Measurements from ENCODE around the gene PRR35. TPM values are rescaled to one million over a fixed set of nuclear protein-coding genes. Genes with fewer than 3 reads are reported as not detected.

The PRR35 gene
- total RNA-seq, 1 donor from 2014 or later = 0.12 TPM

GRCh38 chr16:558298-559020 is 1.7 kb upstream of the PRR35 start:
- H3K4me3 Mint-ChIP-seq = no peak overlapping the region
- no peaks in the 10 kb centered on the region for H3K36me3 Mint-ChIP-seq
- H3K27me3 Mint-ChIP-seq = peaks cover 22% of the 10 kb centered on the region
- H3K27ac Mint-ChIP-seq = no peak overlapping the region
- peaks cover 9% of the 10 kb centered on the region for H3K4me1 Mint-ChIP-seq (ENCODE audit: unreplicated experiment)
- TF ChIP-seq CTCF (conservative IDR thresholded peaks at IDR 0.05) = no peak
- DNase-seq (ENCODE audit: extremely low spot score, unreplicated experiment) = no peak
- no peaks in the 10 kb centered on the region for H3K9me3 Mint-ChIP-seq

GRCh38 chr16:559021-559380 is 1.2 kb upstream of the PRR35 start:
- DNase-seq (ENCODE audit: extremely low spot score, unreplicated experiment) = no peak
- no peak overlapping the region for H3K4me3 Mint-ChIP-seq
- no peak for TF ChIP-seq CTCF (conservative IDR thresholded peaks at IDR 0.05)

GRCh38 chr16:559411-560203 is 587 bp upstream of the PRR35 start:
- Mint-ChIP-seq H3K27me3 (peaks cover 22% of the 10 kb centered on the region), H3K4me1 (ENCODE audit: unreplicated experiment) (peaks cover 6% of the 10 kb centered on the region), H3K4me3 (peak overlapping the region; percentile 36), H3K36me3 (no peaks in the 10 kb centered on the region), H3K9me3 (no peaks in the 10 kb centered on the region), H3K27ac (no peak overlapping the region)
- no peak for TF ChIP-seq CTCF (conservative IDR thresholded peaks at IDR 0.05)
- no peak for DNase-seq (ENCODE audit: extremely low spot score, unreplicated experiment)

More at GRCh38 chr16:559021-559380, 1.2 kb upstream of the PRR35 start:
- H3K27ac Mint-ChIP-seq = no peak overlapping the region
- no peaks in the 10 kb centered on the region for H3K9me3 Mint-ChIP-seq
- no peaks in the 10 kb centered on the region for H3K36me3 Mint-ChIP-seq
- peaks cover 22% of the 10 kb centered on the region for H3K27me3 Mint-ChIP-seq
- H3K4me1 Mint-ChIP-seq (ENCODE audit: unreplicated experiment) = peaks cover 9% of the 10 kb centered on the region

GRCh38 chr16:560701-561412 is 663 bp downstream of the PRR35 start:
- TF ChIP-seq CTCF (conservative IDR thresholded peaks at IDR 0.05) = no peak
- Mint-ChIP-seq H3K36me3 (no peaks in the 10 kb centered on the region), H3K9me3 (no peaks in the 10 kb centered on the region), H3K27ac (no peak overlapping the region), H3K4me1 (ENCODE audit: unreplicated experiment) (peaks cover 6% of the 10 kb centered on the region), H3K4me3 (no peak overlapping the region), H3K27me3 (peaks cover 22% of the 10 kb centered on the region)
- DNase-seq (ENCODE audit: extremely low spot score, unreplicated experiment) = no peak

- peaks cover 6% of the 10 kb centered on the region for H3K4me1 Mint-ChIP-seq (ENCODE audit: unreplicated experiment)
- DNase-seq (ENCODE audit: extremely low spot score, unreplicated experiment) = no peak
- no peak for TF ChIP-seq CTCF (conservative IDR thresholded peaks at IDR 0.05)
- H3K4me3 Mint-ChIP-seq = no peak overlapping the region
- H3K27me3 Mint-ChIP-seq = peaks cover 22% of the 10 kb centered on the region
- no peak overlapping the region for H3K27ac Mint-ChIP-seq
- no peaks in the 10 kb centered on the region for H3K9me3 Mint-ChIP-seq
- H3K36me3 Mint-ChIP-seq = no peaks in the 10 kb centered on the region
Observed at GRCh38 chr16:561413-561794, 1.2 kb downstream of the PRR35 start.
